GM23338 (cell line): Measurements from ENCODE around the gene SLC47A1.

Experiments
- CREB1 ChIP-seq: fragments of 250-450 bp; sonication (Bioruptor Pico); IDR thresholded peaks from 2 replicates; pipeline ENCODE4 v1.5.0; 2020; ENCODE audit warnings: low read depth, mild to moderate bottlenecking, moderate library complexity
- EZH2 ChIP-seq: fragments of 200-600 bp; sonication (generic); IDR thresholded peaks from one replicate; pipeline ENCODE4 v1.8.0; 2017; ENCODE audit warnings: antibody characterized with exemption, mild to moderate bottlenecking, low read depth; ENCODE audit not compliant: unreplicated experiment
- EZH2phosphoT487 ChIP-seq: fragments of 200-600 bp; sonication (generic); IDR thresholded peaks from one replicate; pipeline ENCODE4 v1.8.1; 2018; ENCODE audit warnings: antibody characterized with exemption; ENCODE audit not compliant: unreplicated experiment
- JUNB ChIP-seq: IDR thresholded peaks from one replicate; pipeline ENCODE4 v1.6.1; 2016; ENCODE audit warnings: antibody characterized with exemption; ENCODE audit not compliant: unreplicated experiment
- NANOG ChIP-seq: IDR thresholded peaks from 2 replicates; pipeline ENCODE4 v1.6.1; 2016; ENCODE audit warnings: antibody characterized with exemption, borderline replicate concordance
- POLR2AphosphoS5 ChIP-seq: IDR thresholded peaks from 2 replicates; pipeline ENCODE4 v1.6.1; 2016; ENCODE audit warnings: antibody characterized with exemption, low read depth
- REST ChIP-seq: IDR thresholded peaks from one replicate; pipeline ENCODE4 v1.6.1; 2018; ENCODE audit warnings: antibody characterized with exemption; ENCODE audit not compliant: unreplicated experiment
- ZNF114 ChIP-seq: fragments of 250-450 bp; sonication (Bioruptor Pico); IDR thresholded peaks from 2 replicates; pipeline ENCODE4 v1.5.0; 2020; ENCODE audit warnings: mild to moderate bottlenecking, moderate library complexity
- TF ChIP-seq, protein P1 (sequence below), 2 experiments: fragments of 200-600 bp in 1 of 2; sonication (generic) in 1 of 2; conservative IDR thresholded peaks; 2 replicates each; pipeline versions ENCODE4 v1.5.1 to v1.6.1; 2016 to 2017; ENCODE audit warnings: antibody characterized with exemption in 2 of 2, low read depth in 2 of 2, mild to moderate bottlenecking in 2 of 2, moderate library complexity in 1 of 2

DNA sequence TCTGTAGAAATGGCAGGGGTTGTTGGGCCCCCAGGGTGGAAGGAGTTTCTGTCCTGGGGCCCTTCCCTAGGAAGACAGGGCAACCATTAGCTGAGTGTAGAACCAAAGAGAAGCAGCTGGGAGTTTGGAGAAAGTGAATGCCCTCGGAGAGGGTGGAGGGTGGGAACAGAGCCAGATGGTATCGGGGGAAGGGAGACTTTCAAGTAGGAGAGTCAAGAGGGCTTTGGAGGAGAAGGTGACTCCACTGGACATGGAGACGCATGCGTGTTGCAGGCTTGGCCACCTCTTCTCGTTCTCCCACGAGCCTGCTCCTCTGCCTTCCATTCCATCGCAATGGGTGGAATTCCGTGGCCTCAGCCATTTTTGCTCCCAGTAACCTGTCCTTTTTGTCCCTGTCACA, 19.4 kb downstream of the SLC47A1 start:
- TF ChIP-seq, protein P1, sequence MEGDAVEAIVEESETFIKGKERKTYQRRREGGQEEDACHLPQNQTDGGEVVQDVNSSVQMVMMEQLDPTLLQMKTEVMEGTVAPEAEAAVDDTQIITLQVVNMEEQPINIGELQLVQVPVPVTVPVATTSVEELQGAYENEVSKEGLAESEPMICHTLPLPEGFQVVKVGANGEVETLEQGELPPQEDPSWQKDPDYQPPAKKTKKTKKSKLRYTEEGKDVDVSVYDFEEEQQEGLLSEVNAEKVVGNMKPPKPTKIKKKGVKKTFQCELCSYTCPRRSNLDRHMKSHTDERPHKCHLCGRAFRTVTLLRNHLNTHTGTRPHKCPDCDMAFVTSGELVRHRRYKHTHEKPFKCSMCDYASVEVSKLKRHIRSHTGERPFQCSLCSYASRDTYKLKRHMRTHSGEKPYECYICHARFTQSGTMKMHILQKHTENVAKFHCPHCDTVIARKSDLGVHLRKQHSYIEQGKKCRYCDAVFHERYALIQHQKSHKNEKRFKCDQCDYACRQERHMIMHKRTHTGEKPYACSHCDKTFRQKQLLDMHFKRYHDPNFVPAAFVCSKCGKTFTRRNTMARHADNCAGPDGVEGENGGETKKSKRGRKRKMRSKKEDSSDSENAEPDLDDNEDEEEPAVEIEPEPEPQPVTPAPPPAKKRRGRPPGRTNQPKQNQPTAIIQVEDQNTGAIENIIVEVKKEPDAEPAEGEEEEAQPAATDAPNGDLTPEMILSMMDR (conservative IDR thresholded peaks at IDR 0.05; ENCODE audit: low read depth in 2 of 2): no peak
- no peak for TF ChIP-seq POLR2AphosphoS5
- TF ChIP-seq EZH2: no peak
- TF ChIP-seq EZH2phosphoT487: no peak
- TF ChIP-seq NANOG: no peak
- TF ChIP-seq REST: no peak
- TF ChIP-seq JUNB: no peak
- TF ChIP-seq ZNF114 (CRISPR knock-in tag): no peak
- TF ChIP-seq CREB1 (CRISPR knock-in tag): no peak
